Sigmoid colon (tissue), 4 donors: ENCODE measurements around the gene MEGF6.

Experiments used
- CTCF ChIP-seq, 4 experiments: fragments of 450-650 bp in 3 of 4; fragments of 200-600 bp in 1 of 4; IDR thresholded peaks; one replicate each; pipeline ENCODE4 v1.5.1; 2016 to 2019; ENCODE audit warnings: antibody characterized with exemption in 4 of 4, mild to moderate bottlenecking in 3 of 4, moderate library complexity in 2 of 4
- EP300 ChIP-seq, 4 donors: sonication (generic); formaldehyde crosslinking; IDR thresholded peaks; one replicate each; pipeline ENCODE4 v1.6.1; 2017; ENCODE audit warnings: antibody characterized with exemption in 4 of 4
- POLR2A ChIP-seq, 2 donors: fragments of 450-650 bp; IDR thresholded peaks; one replicate each; pipeline ENCODE4 v1.6.1; 2016; ENCODE audit warnings: antibody characterized with exemption in 2 of 2, mild to moderate bottlenecking in 2 of 2, moderate library complexity in 2 of 2
- POLR2AphosphoS5 ChIP-seq, 4 donors: sonication (generic); formaldehyde crosslinking; IDR thresholded peaks; one replicate each; pipeline ENCODE4 v1.6.1; 2017; ENCODE audit warnings: antibody characterized with exemption in 4 of 4

- TF ChIP-seq POLR2AphosphoS5 (IDR thresholded peaks at IDR 0.05) (no peak), CTCF (IDR thresholded peaks at IDR 0.05) (no peak), POLR2A (IDR thresholded peaks at IDR 0.05) (no peak), EP300 (IDR thresholded peaks at IDR 0.05) (no peak)
Measured at GRCh38 chr1:3546048-3546384, 65.3 kb downstream of the MEGF6 start.
